K562 (cell line): ENCODE measurements around the gene CAPN10. TPM values are rescaled to one million over a fixed set of nuclear protein-coding genes. Genes with fewer than 3 reads are reported as not detected.

Source experiments
- ATAC-seq: fragments of 200-7000 bp; cut with Tn5 transposase; 3 replicates; pipeline ENCODE4 v1.9.1; 2020; ENCODE audit warnings: moderate library complexity
- BruUV-seq: library from RNA; stranded (reverse); fragments of 400-500 nt; replicated peaks from 2 replicates; lab custom pipeline; 2021; lab: Mats Ljungman, UMichigan
- CTCF ChIA-PET: fragments of 300-600 bp; formaldehyde crosslinking; extraction: SDS; loops from one replicate; lab custom pipeline; 2021; ENCODE audit warnings: low intra/inter-chr PET ratio; lab: Yijun Ruan, JAX
- POLR2A ChIA-PET: fragments of 300-600, 350-650 bp; sonication (Branson Sonifier 250); formaldehyde crosslinking; extraction: SDS; loops from one replicate; lab custom pipeline; 2021; ENCODE audit warnings: antibody characterized with exemption, inconsistent platforms; lab: Yijun Ruan, JAX
- DNase-seq, 4 experiments: peaks; one replicate each; pipeline versions ENCODE4 v3.0.0 to v3.0.0-alpha.2; 2011 to 2018; ENCODE audit warnings: low spot score in 3 of 4, mixed read lengths in 3 of 4; ENCODE audit errors: extremely low read depth in 1 of 4
- FAIRE-seq: peaks from 2 replicates; lab custom pipeline; 2011; peaks lifted over from hg19 to GRCh38; lab: Jason Lieb, UNC
- H2AFZ ChIP-seq: 2 replicates; pipeline ENCODE4 v1.6.0; 2011; ENCODE audit warnings: low read depth, low read length, control low read depth, inconsistent platforms
- H3K27ac ChIP-seq: fragments of 200-600 bp; 3 replicates; pipeline ENCODE4 v1.8.0; 2011; ENCODE audit warnings: low read depth, mild to moderate bottlenecking, control low read depth, inconsistent platforms, low read length, moderate library complexity, mixed read lengths; ENCODE audit errors: extremely low read depth
- H3K27me3 ChIP-seq, 2 experiments: fragments of 300-600 bp in 1 of 2; 2 replicates in 1 of 2; 3 replicates in 1 of 2; pipeline versions ENCODE4 v1.6.0 to v1.8.0; 2011; ENCODE audit warnings: inconsistent platforms in 2 of 2, low read length in 2 of 2, mild to moderate bottlenecking in 1 of 2, mixed read lengths in 1 of 2, moderate library complexity in 1 of 2; ENCODE audit not compliant: control insufficient read depth in 2 of 2, insufficient read depth in 2 of 2
- H3K36me3 ChIP-seq: fragments of 300-600 bp; 3 replicates; pipeline ENCODE4 v1.8.0; 2011; ENCODE audit warnings: mild to moderate bottlenecking, low read length, inconsistent platforms; ENCODE audit not compliant: control insufficient read depth, insufficient read depth
- H3K4me1 ChIP-seq, 2 experiments: fragments of 200-600 bp in 1 of 2; replicated peaks in 1 of 2; 2 replicates in 1 of 2; 3 replicates in 1 of 2; pipeline versions ENCODE4 v1.5.1 to v1.8.0; 2011; ENCODE audit warnings: inconsistent platforms in 2 of 2, low read length in 2 of 2, mild to moderate bottlenecking in 1 of 2, mixed read lengths in 1 of 2, moderate library complexity in 1 of 2; ENCODE audit not compliant: control insufficient read depth in 2 of 2, insufficient read depth in 2 of 2
- H3K4me2 ChIP-seq: 2 replicates; pipeline ENCODE4 v1.6.1; 2011; ENCODE audit warnings: low read length, control low read depth, inconsistent platforms, mixed read lengths; ENCODE audit not compliant: insufficient read depth
- H3K4me3 ChIP-seq: fragments of 200-600 bp; sonication (generic), shearing (Covaris generic); 2 replicates; pipeline ENCODE4 v1.5.1; 2016; ENCODE audit warnings: control low read depth, inconsistent platforms
- H3K79me2 ChIP-seq: fragments of 200-600 bp; 3 replicates; pipeline ENCODE4 v1.8.0; 2011; ENCODE audit warnings: low read length, inconsistent platforms; ENCODE audit not compliant: control insufficient read depth, insufficient read depth
- H3K9ac ChIP-seq, 2 experiments: 2 replicates each; pipeline versions ENCODE4 v1.6.0 to v1.6.1; 2011; ENCODE audit warnings: low read depth in 2 of 2, low read length in 2 of 2, control low read depth in 1 of 2, inconsistent platforms in 1 of 2, mild to moderate bottlenecking in 1 of 2, mixed read lengths in 1 of 2; ENCODE audit not compliant: insufficient read depth in 1 of 2
- H3K9me1 ChIP-seq: one replicate; pipeline ENCODE4 v1.6.0; 2011; ENCODE audit warnings: inconsistent platforms, mild to moderate bottlenecking, low read length, moderate library complexity; ENCODE audit not compliant: control insufficient read depth, insufficient read depth
- H3K9me3 ChIP-seq: replicated peaks from 2 replicates; pipeline ENCODE4 v1.5.1; 2011; ENCODE audit warnings: low read depth, low read length, inconsistent platforms; ENCODE audit not compliant: control insufficient read depth, insufficient read depth
- H4K20me1 ChIP-seq: replicated peaks from 2 replicates; pipeline ENCODE4 v1.6.1; 2011; ENCODE audit warnings: low read length, inconsistent platforms, mixed read lengths; ENCODE audit not compliant: control insufficient read depth, insufficient read depth
- ARID2 ChIP-seq: fragments of 450-650 bp; IDR thresholded peaks from 2 replicates; pipeline ENCODE4 v1.6.1; 2017; ENCODE audit warnings: antibody characterized with exemption, mild to moderate bottlenecking
- CEBPZ ChIP-seq: fragments of 150-350 bp; IDR thresholded peaks from 2 replicates; pipeline ENCODE4 v1.6.1; 2014; ENCODE audit warnings: low read depth, mild to moderate bottlenecking, low read length, borderline replicate concordance
- E2F6 ChIP-seq, 2 experiments: IDR thresholded peaks; 2 replicates each; pipeline ENCODE4 v1.6.1; 2011; ENCODE audit warnings: borderline replicate concordance in 1 of 2, control low read depth in 1 of 2, low read depth in 1 of 2, low read length in 1 of 2, mild to moderate bottlenecking in 1 of 2, mixed read lengths in 1 of 2, moderate library complexity in 1 of 2; ENCODE audit not compliant: insufficient read depth in 1 of 2, insufficient read length in 1 of 2, poor library complexity in 1 of 2, severe bottlenecking in 1 of 2; ENCODE audit errors: extremely low read depth in 1 of 2
- NCOR1 ChIP-seq: fragments of 450-650 bp; IDR thresholded peaks from 2 replicates; pipeline ENCODE4 v1.6.1; 2016; ENCODE audit warnings: mild to moderate bottlenecking, moderate library complexity
- STAG1 ChIP-seq: sonication (generic); formaldehyde crosslinking; IDR thresholded peaks from 2 replicates; pipeline ENCODE4 v1.5.0; 2020; ENCODE audit warnings: missing genetic modification reagents, borderline replicate concordance
- TCF3 ChIP-seq: sonication (generic); formaldehyde crosslinking; IDR thresholded peaks from 2 replicates; pipeline ENCODE4 v1.4.0; 2020; ENCODE audit warnings: mild to moderate bottlenecking, missing genetic modification reagents
- ZBTB34 ChIP-seq: fragments of 250-450 bp; sonication (Bioruptor Pico); IDR thresholded peaks from 2 replicates; pipeline ENCODE4 v1.8.0; 2021; ENCODE audit warnings: mild to moderate bottlenecking, moderate library complexity
- ZFP1 ChIP-seq: fragments of 450-650 bp; formaldehyde crosslinking; IDR thresholded peaks from 2 replicates; pipeline ENCODE4 v1.4.0; 2020; ENCODE audit warnings: mild to moderate bottlenecking, mixed read lengths
- ZMIZ1 ChIP-seq, 2 experiments: fragments of 150-350 bp in 1 of 2; IDR thresholded peaks; 2 replicates each; pipeline ENCODE4 v1.6.1; 2012 to 2016; ENCODE audit warnings: low read depth in 2 of 2, low read length in 2 of 2, mild to moderate bottlenecking in 1 of 2, moderate library complexity in 1 of 2
- ZNF76 ChIP-seq: fragments of 250-450 bp; sonication (Bioruptor Pico); IDR thresholded peaks from 2 replicates; pipeline ENCODE4 v1.4.0; 2020; ENCODE audit warnings: mild to moderate bottlenecking, moderate library complexity, borderline replicate concordance
- WGBS: fragments of 100-300 bp; shearing (Covaris generic); methylation state at CpG from one replicate; pipeline ENCODE4 v1.1.6; 2016; ENCODE audit warnings: low coverage, mixed read lengths; ENCODE audit not compliant: insufficient coverage; ENCODE audit errors: missing lambda C conversion rate; 5-methylcytosine and 5-hydroxymethylcytosine counted together
- in situ Hi-C: fragments of 300-500 bp; cut with MboI; formaldehyde crosslinking; loops from 4 replicates; pipeline ENCODE4 v1.15.0; 2018; ENCODE audit warnings: inconsistent platforms, mixed read lengths
- intact Hi-C: fragments of 100-400 bp; cut with micrococcal nuclease; formaldehyde crosslinking; loops from 2 replicates; pipeline ENCODE4 v1.14.2; 2022
- polyA plus RNA-seq, 8 experiments: library from polyadenylated mRNA; depleted of rRNA in 4 of 8; stranded (reverse) in 5 of 8; unstranded in 3 of 8; fragments of >200 nt; fragmentation: Nextera tagmentation in 2 of 8; fragmentation: Illumina TruSeq in 1 of 8; extraction: Ambion mirVana in 2 of 8; extraction: Trizol in 1 of 8; gene quantifications; 2 replicates each; pipeline versions ENCODE4 v1.2.1 to v1.2.3, GENCODE V29; 2011 to 2014; ENCODE audit warnings: inconsistent platforms in 1 of 8, missing spikeins in 1 of 8
- total RNA-seq, 7 experiments: library from RNA; depleted of rRNA in 6 of 7; stranded (reverse); fragments of >200 nt in 6 of 7; fragmentation: Illumina TruSeq in 2 of 7; extraction: Trizol in 2 of 7; gene quantifications; 2 replicates each; pipeline versions ENCODE4 v1.2.1 to v1.2.3, GENCODE V29; 2011 to 2021; ENCODE audit warnings: low replicate concordance in 1 of 7

The CAPN10 gene
- total and polyA plus RNA-seq, 9 of the 15 experiments (the other 6 are each of a cell fraction or from before 2014, with no cell fraction given) = 0.08 to 26.1 (median 8.4) TPM

DNA sequence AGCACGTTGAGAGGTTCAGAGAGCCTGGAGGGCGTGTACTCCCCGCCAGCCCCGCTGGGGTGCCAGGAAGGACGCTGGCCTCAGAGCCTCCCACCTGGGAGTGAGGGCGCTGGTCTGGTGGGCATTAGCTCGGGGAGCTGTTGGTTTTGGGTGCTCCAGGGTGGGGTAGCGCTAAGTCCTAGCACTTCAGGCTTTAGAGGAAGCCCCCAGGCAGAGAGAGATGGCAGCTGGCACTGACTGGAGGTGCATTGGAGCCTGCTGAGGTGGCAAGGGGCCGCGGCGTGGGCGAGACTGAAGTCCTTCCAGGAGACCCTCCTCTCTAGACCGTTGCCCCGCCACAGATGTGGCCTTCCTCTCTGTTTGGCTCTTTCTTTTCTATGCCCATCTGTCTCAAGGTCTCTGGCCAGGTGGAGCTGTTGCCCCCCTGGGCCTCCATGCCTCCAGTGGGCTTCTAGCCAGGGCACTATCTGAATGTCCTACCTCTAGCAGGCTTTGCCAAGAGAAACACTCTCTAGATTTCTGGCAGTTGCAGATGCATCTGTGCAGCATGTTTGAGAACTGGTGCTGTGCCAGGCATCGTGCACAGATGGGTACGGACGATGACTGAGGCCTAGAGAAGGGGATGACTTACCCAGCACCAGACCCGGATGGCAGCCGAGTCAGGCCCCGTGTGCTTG is 6.6 kb downstream of the CAPN10 start:
- ChIA-PET POLR2A (interaction anchor here (0.8 to 1.1 kb wide), 2 partner anchors 9 to 15 kb away, joined by 3 to 4 read pairs; no protein-coding TSS in a partner anchor), CTCF (no interaction called here)
- Histone ChIP-seq H3K9me1 (no peaks in the 10 kb centered on the region), H3K9ac (no peak overlapping the region), H3K79me2 (peaks cover 7% of the 10 kb centered on the region), H3K36me3 (peaks cover 30% of the 10 kb centered on the region; the same call in 2 of the 3 replicates), H3K9me3 (no peaks in the 10 kb centered on the region), H3K4me3 (no peak overlapping the region), H2AFZ (no peak overlapping the region), H3K27me3 (no peaks in the 10 kb centered on the region), H3K4me2 (no peak overlapping the region), H4K20me1 (no peaks in the 10 kb centered on the region), H3K4me1 (peaks cover 0 to 37% of the 10 kb centered on the region in 2 experiments; a peak in 3 of 5 replicates), H3K27ac (no peak overlapping the region)
- 86% methylated on average over 8 of the region's 20 CpGs for WGBS
- ATAC-seq = no peak
- no peak for DNase-seq
- no TSS peak for BruUV-seq
- TF ChIP-seq ARID2 (no peak), NCOR1 (no peak), TCF3 (CRISPR knock-in tag) (no peak), ZFP1 (CRISPR knock-in tag) (no peak), E2F6 (IDR thresholded peaks at IDR 0.05; ENCODE audit: borderline replicate concordance in 1 of 2, extremely low read depth in 1 of 2, insufficient read depth in 1 of 2, insufficient read length in 1 of 2, low read depth in 1 of 2, low read length in 1 of 2, poor library complexity in 1 of 2, severe bottlenecking in 1 of 2) (no peak), ZNF76 (CRISPR knock-in tag) (no peak), ZMIZ1 (IDR thresholded peaks at IDR 0.05; ENCODE audit: low read depth in 2 of 2, low read length in 2 of 2) (no peak), STAG1 (CRISPR knock-in tag) (no peak), CEBPZ (no peak), ZBTB34 (CRISPR knock-in tag) (no peak)
- intact Hi-C loops (no loop called here), in situ Hi-C loops (no loop called here)
- FAIRE-seq = no peak
